ENCODE data around the gene MYO18B. TPM values are rescaled to one million over a fixed set of nuclear protein-coding genes. Genes with fewer than 3 reads are reported as not detected.

MYO18B gene
- total RNA-seq, 1 experiment from 2014 or later: 0.05 TPM

- TF ChIP-seq REST (IDR thresholded peaks at IDR 0.05; ENCODE audit: low read depth) (no peak), CBX3 (IDR thresholded peaks at IDR 0.05; ENCODE audit: low read depth) (no peak), POLR2A (IDR thresholded peaks at IDR 0.05; ENCODE audit: borderline replicate concordance, extremely low read depth, insufficient read depth, insufficient read length) (no peak), RAD21 (IDR thresholded peaks at IDR 0.05; ENCODE audit: low read depth) (no peak)
Observed at GRCh38 chr22:25698978-25699377, 43.0 kb upstream of the MYO18B start (continued).

GRCh38 chr22:25701056-25701780, 40.8 kb upstream of the MYO18B start:
- no peak overlapping the region for H3K4me2 ChIP-seq (ENCODE audit: low read length)
- no peaks in the 10 kb centered on the region for H3K9me3 ChIP-seq (ENCODE audit: control insufficient read depth in 1 of 2, insufficient read depth in 1 of 2, low read depth in 1 of 2, low read length in 2 of 2)
- CTCF ChIA-PET: interaction anchor here (3.2 kb wide), 1 partner anchor 239 kb away, joined by 14 read pairs; no protein-coding TSS in a partner anchor
- BruUV-seq (replicated peaks): no TSS peak
- H3K27me3 ChIP-seq (ENCODE audit: insufficient read depth, low read length): no peaks in the 10 kb centered on the region
- H3K4me3 ChIP-seq (replicated peaks in 1 of 2; ENCODE audit: low read depth in 1 of 2, low read length in 2 of 2): no peak overlapping the region
- no peak for ATAC-seq
- RAD21 ChIA-PET (ENCODE audit: low non-redundant PET in 1 of 2, low total read pairs in 2 of 2, uncharacterized antibody in 2 of 2, unreplicated experiment in 2 of 2): no interaction called here
- no peaks in the 10 kb centered on the region for H3K4me1 ChIP-seq (ENCODE audit: control insufficient read depth in 1 of 2, insufficient read depth in 2 of 2, low read length in 2 of 2)
- no peak overlapping the region for H3K9ac ChIP-seq (ENCODE audit: low read length)
- H3K27ac ChIP-seq (ENCODE audit: low read depth, low read length): no peak overlapping the region
- H3K36me3 ChIP-seq (ENCODE audit: control insufficient read depth in 1 of 2, insufficient read depth in 2 of 2, low read length in 2 of 2): no peaks in the 10 kb centered on the region
- POLR2A ChIA-PET: no interaction called here
- no peaks in the 10 kb centered on the region for H4K20me1 ChIP-seq (ENCODE audit: insufficient read depth)
- H3K9me2 ChIP-seq (ENCODE audit: insufficient read depth): no peaks in the 10 kb centered on the region
- no peak for DNase-seq (ENCODE audit: low read depth, low spot score)
- intact Hi-C loops (cut with micrococcal nuclease): loop anchor here (1.0 to 5.0 kb wide), 3 partner anchors 239 to 464 kb away; no protein-coding TSS in a partner anchor
- H2AFZ ChIP-seq (ENCODE audit: low read depth, low read length, poor library complexity, severe bottlenecking): no peak overlapping the region
- no peaks in the 10 kb centered on the region for H3K79me2 ChIP-seq (ENCODE audit: insufficient read depth, low read length)
- TF ChIP-seq CBX3 (IDR thresholded peaks at IDR 0.05; ENCODE audit: low read depth) (no peak), SRF (IDR thresholded peaks at IDR 0.05; ENCODE audit: low read depth) (no peak), FOSL1 (IDR thresholded peaks at IDR 0.05; ENCODE audit: low read depth) (no peak), ATF3 (IDR thresholded peaks at IDR 0.05) (no peak), YY1 (IDR thresholded peaks at IDR 0.05; ENCODE audit: extremely low read depth, insufficient replicate concordance, low read depth, low read length) (no peak), POLR2AphosphoS5 (IDR thresholded peaks at IDR 0.05; ENCODE audit: low read depth, low read length) (no peak), EZH2phosphoT487 (IDR thresholded peaks at IDR 0.05; ENCODE audit: borderline replicate concordance) (no peak), TCF7L2 (IDR thresholded peaks at IDR 0.05; ENCODE audit: borderline replicate concordance, extremely low read depth, insufficient read depth, insufficient read length) (no peak), POLR2A (IDR thresholded peaks at IDR 0.05; ENCODE audit: borderline replicate concordance, extremely low read depth, insufficient read depth, insufficient read length) (no peak), ELF1 (IDR thresholded peaks at IDR 0.05; ENCODE audit: borderline replicate concordance, low read depth) (no peak), ZBTB33 (IDR thresholded peaks at IDR 0.05; ENCODE audit: extremely low read depth, insufficient replicate concordance, low read length) (no peak), JUND (IDR thresholded peaks at IDR 0.05) (no peak), MAX (IDR thresholded peaks at IDR 0.05) (no peak), SP1 (IDR thresholded peaks at IDR 0.05; ENCODE audit: low read depth) (no peak)
